Tibial nerve (tissue), 4 donors: ENCODE results near the gene PTPN22. TPM values are rescaled to one million over a fixed set of nuclear protein-coding genes. Genes with fewer than 3 reads are reported as not detected.

Source experiments
- DNase-seq, 2 donors: peaks; one replicate each; pipeline ENCODE4 v3.0.0-alpha.2; 2019; ENCODE audit warnings: low spot score in 2 of 2
- H3K27ac ChIP-seq, 4 donors: fragments of 200-600 bp; sonication (generic) in 3 of 4; one replicate each; pipeline ENCODE4 v1.5.1; 2017 to 2019; ENCODE audit warnings: mild to moderate bottlenecking in 1 of 4
- H3K27me3 ChIP-seq, 2 donors: fragments of 200-600 bp; sonication (generic) in 1 of 2; one replicate each; pipeline versions ENCODE4 v1.5.1 to v1.6.0; 2017 to 2019
- H3K36me3 ChIP-seq, 3 donors: fragments of 200-600 bp; sonication (generic); one replicate each; pipeline ENCODE4 v1.5.1; 2018 to 2019
- H3K4me1 ChIP-seq, 4 donors: fragments of 200-600 bp; sonication (generic) in 3 of 4; one replicate each; pipeline ENCODE4 v1.5.1; 2017 to 2019
- H3K4me3 ChIP-seq, 4 donors: fragments of 200-600 bp; sonication (generic) in 3 of 4; one replicate each; pipeline ENCODE4 v1.5.1; 2017 to 2019; ENCODE audit warnings: mild to moderate bottlenecking in 1 of 4, moderate library complexity in 1 of 4
- H3K9me3 ChIP-seq, 4 donors: fragments of 200-600 bp; sonication (generic) in 3 of 4; one replicate each; pipeline ENCODE4 v1.5.1; 2017 to 2019
- EP300 ChIP-seq, 2 donors: sonication (generic); formaldehyde crosslinking; IDR thresholded peaks; one replicate each; pipeline ENCODE4 v1.6.1; 2017; ENCODE audit warnings: antibody characterized with exemption in 2 of 2, mild to moderate bottlenecking in 1 of 2
- POLR2A ChIP-seq, 2 donors: fragments of 450-650 bp; IDR thresholded peaks; one replicate each; pipeline ENCODE4 v1.6.1; 2017; ENCODE audit warnings: antibody characterized with exemption in 2 of 2, mild to moderate bottlenecking in 2 of 2, moderate library complexity in 2 of 2
- WGBS, 2 donors: methylation state at CpG; one replicate each; pipeline ENCODE4 v1.1.5; 2018; 5-methylcytosine and 5-hydroxymethylcytosine counted together
- total RNA-seq, 4 donors: library from RNA; depleted of rRNA; stranded (reverse); fragments of >200 nt; gene quantifications; one replicate each; pipeline ENCODE4 v1.1.0, GENCODE V29; 2016
- TF ChIP-seq, protein P1 (sequence below), 5 experiments: fragments of 200-600 bp in 3 of 5; fragments of 450-650 bp in 2 of 5; sonication (generic) in 3 of 5; IDR thresholded peaks; one replicate each; pipeline ENCODE4 v1.5.1; 2016 to 2019; ENCODE audit warnings: antibody characterized with exemption in 5 of 5, mild to moderate bottlenecking in 3 of 5, moderate library complexity in 2 of 5

PTPN22 gene
- total RNA-seq, result 1 to 10 TPM; 2.3 to 4.9 (median 3.5) TPM

DNA sequence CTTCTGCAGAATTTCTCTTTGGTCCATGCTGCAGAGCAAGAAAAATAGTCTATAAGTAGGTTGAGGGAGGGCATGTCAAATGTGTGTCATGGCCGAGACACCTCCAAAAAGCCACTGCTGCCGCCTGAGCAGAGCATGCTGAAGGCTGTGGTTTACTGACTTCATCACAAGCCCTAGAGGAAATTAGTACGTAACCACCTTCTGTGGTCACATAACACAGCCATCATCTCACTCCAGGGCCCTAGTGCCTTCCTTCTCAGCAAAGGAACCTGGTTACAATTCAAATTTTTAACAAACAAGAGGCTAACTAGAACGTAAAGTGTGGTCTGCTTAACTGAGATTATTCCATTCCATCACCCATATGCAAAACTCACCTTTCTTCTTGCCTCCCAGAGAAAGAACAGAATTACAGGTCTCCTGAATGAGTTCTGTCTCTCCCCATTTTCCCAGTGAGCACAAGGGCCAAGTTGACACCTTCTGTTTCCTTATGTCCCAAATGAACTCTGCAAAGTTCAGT lies at the start of gene PTPN22:
TSS of gene PTPN22 (minus strand) at position 116 of the 517 bp plus-strand sequence.
- H3K4me3 ChIP-seq, result peak within 1 kb of the TSS in 2 of 4 donors; percentile 20 to 31
- TF ChIP-seq POLR2A (IDR thresholded peaks at IDR 0.05) (no peak), EP300 (IDR thresholded peaks at IDR 0.05) (peak in 1 of 2 donors; percentile 38)
- H3K9me3 ChIP-seq, result no peaks in the 10 kb centered on the region
- no peaks in the 10 kb centered on the region for H3K27me3 ChIP-seq
- peak in 1 of 2 donors; percentile 21 for DNase-seq
- peaks cover 0 to 7% (median 0%) of the 10 kb centered on the region in 4 donors for H3K4me1 ChIP-seq
- H3K27ac ChIP-seq, result peak within 1 kb of the TSS in 3 of 4 donors; percentile 52 to 73 (median 59)
- WGBS, 2 donors, result 48 to 56% methylated on average over 4 of the region's 4 CpGs
- no peaks in the 10 kb centered on the region for H3K36me3 ChIP-seq

DNA sequence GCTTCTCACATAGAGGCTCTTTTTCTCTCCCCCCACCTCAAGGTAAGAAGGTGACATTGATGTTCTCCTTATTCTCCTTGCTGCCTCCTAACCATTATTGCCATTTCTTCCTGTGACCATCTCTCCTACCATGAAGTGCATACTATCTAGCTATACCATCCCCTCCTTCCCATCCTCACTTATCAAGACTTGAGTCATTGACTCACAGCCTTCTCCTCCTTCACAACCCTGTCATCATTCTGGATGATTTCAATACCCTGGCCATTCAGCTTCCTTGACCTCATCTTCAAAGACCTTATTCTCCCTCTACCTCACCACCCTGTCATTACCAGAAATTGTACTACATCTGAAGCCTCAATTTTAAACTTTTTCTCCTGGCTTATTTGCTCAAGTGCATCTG lies 46.7 kb upstream of the PTPN22 start:
- Histone ChIP-seq H3K36me3 (no peaks in the 10 kb centered on the region), H3K9me3 (no peaks in the 10 kb centered on the region), H3K27ac (no peak overlapping the region), H3K4me3 (no peak overlapping the region), H3K27me3 (no peaks in the 10 kb centered on the region), H3K4me1 (peaks cover 0 to 2% (median 0%) of the 10 kb centered on the region in 4 donors)
- no peak for DNase-seq
- no peak for TF ChIP-seq EP300 (IDR thresholded peaks at IDR 0.05)
- TF ChIP-seq, protein P1, sequence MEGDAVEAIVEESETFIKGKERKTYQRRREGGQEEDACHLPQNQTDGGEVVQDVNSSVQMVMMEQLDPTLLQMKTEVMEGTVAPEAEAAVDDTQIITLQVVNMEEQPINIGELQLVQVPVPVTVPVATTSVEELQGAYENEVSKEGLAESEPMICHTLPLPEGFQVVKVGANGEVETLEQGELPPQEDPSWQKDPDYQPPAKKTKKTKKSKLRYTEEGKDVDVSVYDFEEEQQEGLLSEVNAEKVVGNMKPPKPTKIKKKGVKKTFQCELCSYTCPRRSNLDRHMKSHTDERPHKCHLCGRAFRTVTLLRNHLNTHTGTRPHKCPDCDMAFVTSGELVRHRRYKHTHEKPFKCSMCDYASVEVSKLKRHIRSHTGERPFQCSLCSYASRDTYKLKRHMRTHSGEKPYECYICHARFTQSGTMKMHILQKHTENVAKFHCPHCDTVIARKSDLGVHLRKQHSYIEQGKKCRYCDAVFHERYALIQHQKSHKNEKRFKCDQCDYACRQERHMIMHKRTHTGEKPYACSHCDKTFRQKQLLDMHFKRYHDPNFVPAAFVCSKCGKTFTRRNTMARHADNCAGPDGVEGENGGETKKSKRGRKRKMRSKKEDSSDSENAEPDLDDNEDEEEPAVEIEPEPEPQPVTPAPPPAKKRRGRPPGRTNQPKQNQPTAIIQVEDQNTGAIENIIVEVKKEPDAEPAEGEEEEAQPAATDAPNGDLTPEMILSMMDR (IDR thresholded peaks at IDR 0.05), result no peak
- TF ChIP-seq POLR2A (IDR thresholded peaks at IDR 0.05), result no peak

DNA sequence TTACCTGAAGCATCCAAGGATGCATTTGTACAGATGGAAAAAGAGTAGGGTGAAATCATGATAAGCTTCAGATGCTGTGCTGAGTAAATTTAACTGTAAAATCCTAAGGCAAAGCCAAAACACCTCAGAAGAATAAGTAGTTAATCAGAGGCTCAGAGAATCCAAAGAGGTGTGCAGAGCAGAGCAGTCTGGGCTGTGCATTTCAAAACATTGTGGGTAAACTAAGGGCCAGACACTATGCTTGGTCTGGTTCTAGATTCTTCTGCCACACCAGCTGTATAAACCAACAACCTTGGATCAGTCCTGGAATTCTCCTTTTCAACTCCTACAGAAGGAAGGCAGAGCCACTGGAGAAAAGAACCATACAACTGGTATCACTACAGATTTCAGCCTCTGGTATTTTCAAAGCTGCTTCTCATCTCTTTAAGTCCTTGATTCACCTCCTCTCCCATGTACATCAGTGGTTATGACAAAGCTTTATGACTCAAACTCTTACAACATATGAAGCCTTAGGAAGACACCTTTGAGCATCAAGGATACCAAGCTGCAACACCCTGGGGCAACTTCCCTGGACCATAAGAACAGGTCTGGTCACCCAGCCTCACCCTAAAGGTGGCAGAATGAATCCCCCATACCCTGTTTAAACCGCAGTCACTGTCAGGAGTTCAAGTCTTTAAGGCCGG lies 46.0 kb upstream of the PTPN22 start:
- Histone ChIP-seq H3K27me3 (no peaks in the 10 kb centered on the region), H3K36me3 (peaks cover 0 to 4% (median 0%) of the 10 kb centered on the region in 3 donors), H3K4me3 (no peak overlapping the region), H3K27ac (no peak overlapping the region), H3K9me3 (no peaks in the 10 kb centered on the region), H3K4me1 (peaks cover 0 to 9% (median 0%) of the 10 kb centered on the region in 4 donors)
- TF ChIP-seq POLR2A (IDR thresholded peaks at IDR 0.05) (no peak), EP300 (IDR thresholded peaks at IDR 0.05) (no peak)
- TF ChIP-seq, protein P1 (IDR thresholded peaks at IDR 0.05), result no peak
- DNase-seq, result no peak
- 83 to 95% methylated on average over 2 of the region's 2 CpGs for WGBS, 2 donors

DNA sequence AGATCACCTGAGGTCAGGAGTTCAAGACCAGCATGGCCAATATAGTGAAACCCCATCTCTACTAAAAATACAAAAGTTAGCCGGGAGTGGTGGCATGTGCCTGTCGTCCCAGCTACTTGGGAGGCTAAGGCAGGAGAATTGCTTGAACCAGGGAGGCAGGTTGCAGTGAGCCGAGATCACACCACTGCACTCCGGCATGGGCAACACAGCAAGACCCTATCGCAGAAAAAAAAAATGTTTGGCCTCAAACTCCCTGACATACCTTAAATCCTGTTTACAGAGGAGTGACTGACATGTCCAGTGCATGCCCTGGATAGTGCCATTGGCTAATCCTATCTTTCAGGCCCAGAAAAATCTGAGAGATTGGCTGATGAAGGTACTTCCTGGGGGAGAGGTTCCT lies 45.5 kb upstream of the PTPN22 start:
- WGBS, 2 donors, result 92 to 99% methylated on average over 5 of the region's 5 CpGs
- peaks cover 0 to 11% (median 0%) of the 10 kb centered on the region in 4 donors for H3K4me1 ChIP-seq
- H3K9me3 ChIP-seq, result no peaks in the 10 kb centered on the region
- DNase-seq, result no peak
- peaks cover 0 to 9% (median 0%) of the 10 kb centered on the region in 3 donors for H3K36me3 ChIP-seq
- H3K27me3 ChIP-seq, result no peaks in the 10 kb centered on the region
- TF ChIP-seq EP300 (IDR thresholded peaks at IDR 0.05) (no peak), POLR2A (IDR thresholded peaks at IDR 0.05) (no peak)
- TF ChIP-seq, protein P1 (IDR thresholded peaks at IDR 0.05), result no peak
- no peak overlapping the region for H3K27ac ChIP-seq
- no peak overlapping the region for H3K4me3 ChIP-seq

DNA sequence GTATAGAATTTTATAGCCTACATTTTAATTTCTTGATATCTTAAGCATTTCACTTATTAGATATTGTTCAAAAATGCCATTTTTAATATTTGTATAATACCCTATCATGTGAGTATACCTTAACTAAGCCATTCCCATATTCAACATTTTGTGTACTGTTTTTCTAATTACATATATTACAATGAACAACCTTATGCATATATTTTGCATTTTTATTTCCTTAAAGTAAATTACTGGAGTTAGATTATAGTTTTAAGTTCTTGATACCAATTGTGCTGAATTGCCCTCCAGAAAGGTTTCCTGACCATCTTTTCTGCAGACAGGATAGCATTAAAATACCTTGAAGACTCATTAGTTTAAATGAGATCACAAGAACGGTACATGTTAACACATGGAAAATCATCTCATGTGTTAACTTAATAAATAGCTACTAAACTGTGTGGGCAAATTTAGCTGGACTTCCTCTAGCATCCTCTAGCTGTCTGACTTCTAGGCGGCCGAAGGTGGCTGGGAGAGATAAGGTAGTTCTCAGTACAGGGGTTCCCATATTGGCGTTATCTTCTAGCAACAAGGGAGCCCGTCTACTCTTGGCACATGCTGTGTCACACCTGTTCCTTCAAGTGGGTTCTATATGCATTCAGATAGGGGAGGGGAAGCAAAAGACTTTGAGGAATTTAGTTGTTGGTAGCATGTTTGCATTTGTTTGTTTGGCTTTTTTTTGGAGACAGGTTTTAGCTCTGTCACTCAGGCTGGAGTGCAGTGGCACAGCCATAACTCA lies 42.6 kb upstream of the PTPN22 start:
- no peak overlapping the region for H3K4me3 ChIP-seq

More for the DNA sequence above, 42.6 kb upstream of the PTPN22 start:
- H3K36me3 ChIP-seq, result peaks cover 0 to 35% (median 9%) of the 10 kb centered on the region in 3 donors
- H3K27ac ChIP-seq, result no peak overlapping the region
- no peaks in the 10 kb centered on the region for H3K27me3 ChIP-seq
- H3K9me3 ChIP-seq, result no peaks in the 10 kb centered on the region
- H3K4me1 ChIP-seq, result peaks cover 0 to 11% (median 0%) of the 10 kb centered on the region in 4 donors
- TF ChIP-seq, protein P1 (IDR thresholded peaks at IDR 0.05), result no peak
- TF ChIP-seq EP300 (IDR thresholded peaks at IDR 0.05), result no peak
- DNase-seq, result no peak
- 87 to 90% methylated on average over 5 of the region's 5 CpGs for WGBS, 2 donors
